ENCODE measurements around the gene CARS2.

The CARS2 gene

DNA sequence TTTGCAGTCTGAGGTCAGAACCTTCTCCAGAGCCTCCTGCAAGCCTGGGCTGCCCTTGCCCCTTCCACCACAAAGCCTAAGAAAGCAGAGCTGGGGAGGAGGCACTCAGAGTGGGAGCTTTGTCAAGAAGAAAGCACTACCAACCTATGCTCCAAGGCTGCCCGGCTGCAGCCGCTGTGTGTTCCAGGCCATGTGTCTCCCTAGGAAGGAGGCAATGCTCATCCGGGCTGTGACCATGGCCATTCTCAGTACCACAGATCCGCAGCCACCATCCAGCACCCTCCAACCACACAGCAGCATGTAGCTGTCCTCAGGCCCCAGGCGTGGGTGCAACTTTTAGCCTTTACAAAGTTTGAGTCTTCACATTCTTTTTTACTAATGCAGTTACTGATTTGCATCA is 22.0 kb downstream of the CARS2 start:
- no peak overlapping the region for H3K23ac ChIP-seq (ENCODE audit: low read length in 2 of 2)
- H3K36me3 ChIP-seq (ENCODE audit: control insufficient read depth in 1 of 2, insufficient read depth in 2 of 2, low read depth in 1 of 2, low read length in 2 of 2), result peaks cover 47 to 94% of the 10 kb centered on the region in 2 experiments
- H2BK5ac ChIP-seq (ENCODE audit: low read depth, low read length, poor library complexity, severe bottlenecking), result no peak overlapping the region
- H3K27ac ChIP-seq (ENCODE audit: low read length, poor library complexity, severe bottlenecking), result no peak overlapping the region
- H3K4me1 ChIP-seq (ENCODE audit: control insufficient read depth, insufficient read depth, low read depth, low read length), result peaks cover 3% of the 10 kb centered on the region
- H3K18ac ChIP-seq (ENCODE audit: low read depth in 1 of 2, low read length in 2 of 2), result no peak overlapping the region
- H4K91ac ChIP-seq (ENCODE audit: low read length), result no peak overlapping the region
- H3K9me3 ChIP-seq (ENCODE audit: control insufficient read depth, low read length), result no peaks in the 10 kb centered on the region
- no peak overlapping the region for H2AFZ ChIP-seq (ENCODE audit: low read depth, low read length)
- H3K4me3 ChIP-seq (ENCODE audit: insufficient read depth in 1 of 2, low read depth in 1 of 2, low read length in 2 of 2), result no peak overlapping the region
- H2BK120ac ChIP-seq (ENCODE audit: low read depth, low read length), result no peak overlapping the region
- WGBS, result 95% methylated on average over 5 of the region's 5 CpGs
- H2BK15ac ChIP-seq (ENCODE audit: low read depth, poor library complexity, severe bottlenecking), result no peak overlapping the region
- H4K8ac ChIP-seq (ENCODE audit: low read length), result no peak overlapping the region
- no peak overlapping the region for H3K4me2 ChIP-seq (ENCODE audit: low read length, poor library complexity, severe bottlenecking)
- no peak overlapping the region for H2AK5ac ChIP-seq (ENCODE audit: low read length, severe bottlenecking)
- peaks cover 31% of the 10 kb centered on the region for H3K79me1 ChIP-seq (replicated peaks; ENCODE audit: low read length, poor library complexity, severe bottlenecking)
- H2BK12ac ChIP-seq (ENCODE audit: low read length in 2 of 2), result no peak overlapping the region
- H3K27me3 ChIP-seq (ENCODE audit: control insufficient read depth in 1 of 2, insufficient read depth in 1 of 2, low read length in 2 of 2), result no peaks in the 10 kb centered on the region
- no peak overlapping the region for H3K4ac ChIP-seq (ENCODE audit: low read depth in 1 of 2, low read length in 2 of 2)
- no peak overlapping the region for H3K9ac ChIP-seq (ENCODE audit: low read length)
- H3K14ac ChIP-seq (ENCODE audit: low read length in 2 of 2), result no peak overlapping the region
- no peak for DNase-seq

DNA sequence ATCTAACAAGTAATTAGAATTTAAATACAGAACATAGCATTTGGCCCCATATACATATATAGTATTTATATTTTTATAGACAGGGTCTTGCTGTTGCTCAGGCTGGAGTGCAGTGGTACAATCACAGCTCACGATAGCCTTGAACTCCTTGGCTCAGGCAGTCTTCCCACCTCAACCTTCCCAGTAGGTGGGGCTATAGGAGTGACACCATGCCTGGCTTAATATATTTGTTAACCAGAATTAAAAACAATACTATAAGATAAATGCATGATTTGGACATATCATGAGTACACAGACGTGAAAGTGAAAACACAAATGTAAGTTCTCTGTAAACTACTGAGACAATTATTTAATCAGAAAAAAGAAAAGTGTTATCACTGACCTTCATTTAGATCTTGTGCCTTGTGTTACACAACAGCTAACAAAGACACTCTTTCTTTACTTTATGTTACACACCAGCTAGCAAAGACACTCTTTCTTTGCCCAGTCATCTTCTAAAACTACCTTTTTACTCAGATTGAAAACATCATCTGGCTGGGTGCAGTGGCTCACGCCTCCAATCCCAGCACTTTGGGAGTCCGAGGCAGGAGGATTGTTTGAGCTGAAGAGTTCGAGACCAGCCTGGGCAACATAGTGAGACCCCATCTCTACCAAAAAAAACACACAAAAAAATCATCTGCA is 22.6 kb downstream of the CARS2 start:
- H3K14ac ChIP-seq (ENCODE audit: low read length in 2 of 2), result no peak overlapping the region
- no peak overlapping the region for H3K4me2 ChIP-seq (ENCODE audit: low read length, poor library complexity, severe bottlenecking)
- no peak overlapping the region for H3K18ac ChIP-seq (ENCODE audit: low read depth in 1 of 2, low read length in 2 of 2)
- no peak overlapping the region for H3K4me3 ChIP-seq (ENCODE audit: insufficient read depth in 1 of 2, low read depth in 1 of 2, low read length in 2 of 2)
- peak; percentile 47 for DNase-seq
- H2BK15ac ChIP-seq (ENCODE audit: low read depth, poor library complexity, severe bottlenecking), result no peak overlapping the region
- no peak overlapping the region for H3K4ac ChIP-seq (ENCODE audit: low read depth in 1 of 2, low read length in 2 of 2)
- 100% methylated on average over 5 of the region's 5 CpGs for whole genome bisulfite sequencing
- no peak overlapping the region for H3K9ac ChIP-seq (ENCODE audit: low read length)
- no peak overlapping the region for H4K8ac ChIP-seq (ENCODE audit: low read length)
- no peak overlapping the region for H2BK12ac ChIP-seq (ENCODE audit: low read length in 2 of 2)
- no peak overlapping the region for H2BK120ac ChIP-seq (ENCODE audit: low read depth, low read length)
- peaks cover 49 to 94% of the 10 kb centered on the region in 2 experiments for H3K36me3 ChIP-seq (ENCODE audit: control insufficient read depth in 1 of 2, insufficient read depth in 2 of 2, low read depth in 1 of 2, low read length in 2 of 2)
- H3K4me1 ChIP-seq (ENCODE audit: control insufficient read depth, insufficient read depth, low read depth, low read length), result peaks cover 7% of the 10 kb centered on the region
- no peak overlapping the region for H3K27ac ChIP-seq (ENCODE audit: low read length, poor library complexity, severe bottlenecking)
- H2BK5ac ChIP-seq (ENCODE audit: low read depth, low read length, poor library complexity, severe bottlenecking), result no peak overlapping the region
- H2AK5ac ChIP-seq (ENCODE audit: low read length, severe bottlenecking), result no peak overlapping the region
- H3K9me3 ChIP-seq (ENCODE audit: control insufficient read depth, low read length), result no peaks in the 10 kb centered on the region
- H3K79me1 ChIP-seq (replicated peaks; ENCODE audit: low read length, poor library complexity, severe bottlenecking), result peaks cover 33% of the 10 kb centered on the region
- no peak overlapping the region for H2AFZ ChIP-seq (ENCODE audit: low read depth, low read length)
- H4K91ac ChIP-seq (ENCODE audit: low read length), result no peak overlapping the region
- H3K27me3 ChIP-seq (ENCODE audit: control insufficient read depth in 1 of 2, insufficient read depth in 1 of 2, low read length in 2 of 2), result no peaks in the 10 kb centered on the region
- no peak overlapping the region for H3K23ac ChIP-seq (ENCODE audit: low read length in 2 of 2)

DNA sequence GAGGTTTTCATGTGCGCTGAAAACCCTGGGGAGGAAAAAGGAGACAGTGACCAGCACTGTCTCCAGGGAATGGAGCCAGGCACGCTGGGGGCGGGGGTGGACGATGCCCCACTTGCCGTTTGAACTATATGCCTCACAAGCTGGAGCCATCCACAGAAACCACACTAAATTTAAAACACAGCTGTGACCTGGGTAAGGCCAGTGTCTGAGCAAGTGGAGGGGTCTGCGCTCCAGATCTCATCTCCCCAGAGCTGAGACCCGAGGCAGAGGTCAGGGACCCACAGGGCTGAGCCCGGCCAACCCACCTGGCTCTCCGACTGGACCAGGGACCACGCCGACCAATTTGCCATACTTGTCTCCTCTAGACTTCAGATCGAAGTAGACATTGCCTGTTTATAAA is 23.2 kb downstream of the CARS2 start:
- WGBS, result over 99% methylated on average over 8 of the region's 12 CpGs
- Histone ChIP-seq H3K23ac (ENCODE audit: low read length in 2 of 2) (no peak overlapping the region), H3K36me3 (ENCODE audit: control insufficient read depth in 1 of 2, insufficient read depth in 2 of 2, low read depth in 1 of 2, low read length in 2 of 2) (peaks cover 46 to 94% of the 10 kb centered on the region in 2 experiments), H2AFZ (ENCODE audit: low read depth, low read length) (no peak overlapping the region), H2BK15ac (ENCODE audit: low read depth, poor library complexity, severe bottlenecking) (no peak overlapping the region), H3K27ac (ENCODE audit: low read length, poor library complexity, severe bottlenecking) (no peak overlapping the region), H4K8ac (ENCODE audit: low read length) (no peak overlapping the region), H2BK12ac (ENCODE audit: low read length in 2 of 2) (no peak overlapping the region), H2BK120ac (ENCODE audit: low read depth, low read length) (no peak overlapping the region), H3K79me1 (replicated peaks; ENCODE audit: low read length, poor library complexity, severe bottlenecking) (peaks cover 29% of the 10 kb centered on the region), H3K18ac (ENCODE audit: low read depth in 1 of 2, low read length in 2 of 2) (no peak overlapping the region), H4K91ac (ENCODE audit: low read length) (no peak overlapping the region), H3K9me3 (ENCODE audit: control insufficient read depth, low read length) (no peaks in the 10 kb centered on the region), H3K9ac (ENCODE audit: low read length) (no peak overlapping the region), H3K27me3 (ENCODE audit: control insufficient read depth in 1 of 2, insufficient read depth in 1 of 2, low read length in 2 of 2) (no peaks in the 10 kb centered on the region), H3K4me3 (ENCODE audit: insufficient read depth in 1 of 2, low read depth in 1 of 2, low read length in 2 of 2) (no peak overlapping the region), H2BK5ac (ENCODE audit: low read depth, low read length, poor library complexity, severe bottlenecking) (no peak overlapping the region), H3K4me1 (ENCODE audit: control insufficient read depth, insufficient read depth, low read depth, low read length) (peaks cover 11% of the 10 kb centered on the region), H3K4me2 (ENCODE audit: low read length, poor library complexity, severe bottlenecking) (no peak overlapping the region), H3K4ac (ENCODE audit: low read depth in 1 of 2, low read length in 2 of 2) (no peak overlapping the region), H3K14ac (ENCODE audit: low read length in 2 of 2) (no peak overlapping the region), H2AK5ac (ENCODE audit: low read length, severe bottlenecking) (peak overlapping the region; percentile 63)
- no peak for DNase-seq

GRCh38 chr13:110681868-110682550 is 23.9 kb downstream of the CARS2 start:
- DNase-seq, result no peak
- no peaks in the 10 kb centered on the region for H3K27me3 ChIP-seq (ENCODE audit: control insufficient read depth in 1 of 2, insufficient read depth in 1 of 2, low read length in 2 of 2)
- no peak overlapping the region for H3K18ac ChIP-seq (ENCODE audit: low read depth in 1 of 2, low read length in 2 of 2)
- H3K79me1 ChIP-seq (replicated peaks; ENCODE audit: low read length, poor library complexity, severe bottlenecking), result peaks cover 27% of the 10 kb centered on the region
- no peak overlapping the region for H3K23ac ChIP-seq (ENCODE audit: low read length in 2 of 2)
- H3K36me3 ChIP-seq (ENCODE audit: control insufficient read depth in 1 of 2, insufficient read depth in 2 of 2, low read depth in 1 of 2, low read length in 2 of 2), result peaks cover 45 to 86% of the 10 kb centered on the region in 2 experiments
- H3K4me2 ChIP-seq (ENCODE audit: low read length, poor library complexity, severe bottlenecking), result no peak overlapping the region
- H3K4me3 ChIP-seq (ENCODE audit: insufficient read depth in 1 of 2, low read depth in 1 of 2, low read length in 2 of 2), result no peak overlapping the region
- peak overlapping the region; percentile 18 for H4K91ac ChIP-seq (ENCODE audit: low read length)
- H3K4me1 ChIP-seq (ENCODE audit: control insufficient read depth, insufficient read depth, low read depth, low read length), result peaks cover 13% of the 10 kb centered on the region
- no peak overlapping the region for H2AFZ ChIP-seq (ENCODE audit: low read depth, low read length)
- no peak overlapping the region for H3K4ac ChIP-seq (ENCODE audit: low read depth in 1 of 2, low read length in 2 of 2)
- H3K27ac ChIP-seq (ENCODE audit: low read length, poor library complexity, severe bottlenecking), result no peak overlapping the region
- no peak overlapping the region for H3K14ac ChIP-seq (ENCODE audit: low read length in 2 of 2)
- no peak overlapping the region for H3K9ac ChIP-seq (ENCODE audit: low read length)
- no peak overlapping the region for H2AK5ac ChIP-seq (ENCODE audit: low read length, severe bottlenecking)
- H2BK15ac ChIP-seq (ENCODE audit: low read depth, poor library complexity, severe bottlenecking), result no peak overlapping the region
- WGBS, result 98% methylated on average over 10 of the region's 15 CpGs
- H4K8ac ChIP-seq (ENCODE audit: low read length), result no peak overlapping the region
- H3K9me3 ChIP-seq (ENCODE audit: control insufficient read depth, low read length), result no peaks in the 10 kb centered on the region
- no peak overlapping the region for H2BK12ac ChIP-seq (ENCODE audit: low read length in 2 of 2)
- H2BK5ac ChIP-seq (ENCODE audit: low read depth, low read length, poor library complexity, severe bottlenecking), result no peak overlapping the region
- H2BK120ac ChIP-seq (ENCODE audit: low read depth, low read length), result no peak overlapping the region
